GF-D8 (cell line): ENCODE data around the gene TP53BP2.
"Not testable (repeated sequence)": the region's sequence is repeated elsewhere in the genome, so short reads cannot be mapped to it uniquely, and the experiment has no call there.

ENCODE experiments used
- DNase-seq: peaks from one replicate; lab custom pipeline; 2025; lab: John Stamatoyannopoulos, UW

Gene TP53BP2

GRCh38 chr1:223852337-223852736, 6.6 kb upstream of the TP53BP2 start:
- DNase-seq, result no peak

GRCh38 chr1:223849352-223850254, 3.9 kb upstream of the TP53BP2 start:
- no peak for DNase-seq

- no peak for DNase-seq
Measured at GRCh38 chr1:223848536-223848935, 2.8 kb upstream of the TP53BP2 start.

- DNase-seq, result no peak
Measured at GRCh38 chr1:223847781-223848345, 2.1 kb upstream of the TP53BP2 start.

- no peak for DNase-seq
Measured at GRCh38 chr1:223845037-223845809, 524 bp downstream of the TP53BP2 start.

GRCh38 chr1:223844787-223845036, 1.0 kb downstream of the TP53BP2 start:
- no peak for DNase-seq

- no peak for DNase-seq
Measured at GRCh38 chr1:223843934-223844786, 1.6 kb downstream of the TP53BP2 start.

- DNase-seq, result no peak
Measured at GRCh38 chr1:223842784-223843183, 3.0 kb downstream of the TP53BP2 start.

GRCh38 chr1:223841977-223842623, 3.6 kb downstream of the TP53BP2 start:
- not testable (repeated sequence) for DNase-seq

GRCh38 chr1:223840254-223840653, 5.5 kb downstream of the TP53BP2 start:
- DNase-seq, result no peak

GRCh38 chr1:223838125-223838854, 7.5 kb downstream of the TP53BP2 start:
- no peak for DNase-seq

GRCh38 chr1:223837687-223838086, 8.1 kb downstream of the TP53BP2 start:
- no peak for DNase-seq

- DNase-seq, result no peak
Measured at GRCh38 chr1:223837206-223837605, 8.5 kb downstream of the TP53BP2 start.

- DNase-seq, result no peak
Measured at GRCh38 chr1:223836586-223836985, 9.2 kb downstream of the TP53BP2 start.

GRCh38 chr1:223835754-223836153, 10.0 kb downstream of the TP53BP2 start:
- peak; percentile 65 for DNase-seq

GRCh38 chr1:223834660-223835263, 11.0 kb downstream of the TP53BP2 start:
- no peak for DNase-seq

GRCh38 chr1:223833948-223834347, 11.8 kb downstream of the TP53BP2 start:
- DNase-seq, result no peak

- no peak for DNase-seq
Measured at GRCh38 chr1:223832637-223832943, 13.2 kb downstream of the TP53BP2 start.

GRCh38 chr1:223831755-223832636, 13.8 kb downstream of the TP53BP2 start:
- peak; percentile 86 for DNase-seq

- no peak for DNase-seq
Measured at GRCh38 chr1:223829678-223830077, 16.1 kb downstream of the TP53BP2 start.
